ENCODE measurements around the gene DNPH1. TPM values are rescaled to one million over a fixed set of nuclear protein-coding genes. Genes with fewer than 3 reads are reported as not detected.
A peak's percentile ranks its signal among the peaks of the same experiment; 100 is the strongest.

DNPH1 gene
- total RNA-seq, 3 donors from 2014 or later = 42.7 to 69.0 (median 45.7) TPM

DNA sequence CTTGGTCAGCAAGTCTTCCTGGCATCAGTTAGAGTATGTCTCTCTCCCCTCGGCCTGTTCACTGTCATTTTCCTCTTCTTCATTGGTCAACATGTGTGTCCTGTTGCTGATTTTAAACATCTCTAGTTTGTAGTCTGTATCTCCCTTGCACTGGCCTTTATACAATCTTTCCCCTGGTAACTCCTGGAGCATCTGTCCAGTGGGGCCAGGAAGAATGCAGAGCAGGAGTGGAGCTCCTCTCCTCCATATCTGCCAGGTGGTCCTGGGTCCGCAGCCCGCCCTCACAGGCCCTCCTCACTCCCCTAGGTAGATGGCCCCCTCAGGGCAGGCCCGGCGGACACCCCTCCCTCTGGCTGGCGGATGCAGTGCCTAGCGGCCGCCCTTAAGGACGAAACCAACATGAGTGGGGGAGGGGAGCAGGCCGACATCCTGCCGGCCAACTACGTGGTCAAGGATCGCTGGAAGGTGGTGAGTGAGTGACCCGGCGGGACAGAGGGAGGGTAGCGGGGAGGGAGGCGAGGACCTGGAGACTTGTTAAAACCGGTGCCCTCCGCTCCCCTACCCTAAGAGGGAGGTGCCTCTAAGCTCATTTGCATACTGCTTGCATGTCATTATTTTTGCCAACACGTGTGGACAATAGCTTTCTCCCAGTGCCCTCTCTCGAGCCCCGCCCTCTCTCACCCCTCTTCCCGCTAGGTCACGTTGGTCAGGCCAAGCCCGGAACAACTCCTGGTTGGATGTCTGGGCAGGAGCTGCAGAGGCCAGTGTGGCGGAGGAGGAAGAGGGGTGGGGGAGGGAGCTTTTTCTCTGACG is 17.2 kb upstream of the DNPH1 start:
- Histone ChIP-seq H3K9me3 (no peaks in the 10 kb centered on the region), H3K4me3 (no peak overlapping the region), H3K4me1 (ENCODE audit: low read depth) (peaks cover 12% of the 10 kb centered on the region), H3K36me3 (ENCODE audit: low read depth) (no peaks in the 10 kb centered on the region)
- intact Hi-C loops (cut with DNase I, micrococcal nuclease) = no loop called here
- DNase-seq (peak; percentile 60 to 80 (median 72)), ATAC-seq (peak; percentile 74)
- TF ChIP-seq, protein P1, sequence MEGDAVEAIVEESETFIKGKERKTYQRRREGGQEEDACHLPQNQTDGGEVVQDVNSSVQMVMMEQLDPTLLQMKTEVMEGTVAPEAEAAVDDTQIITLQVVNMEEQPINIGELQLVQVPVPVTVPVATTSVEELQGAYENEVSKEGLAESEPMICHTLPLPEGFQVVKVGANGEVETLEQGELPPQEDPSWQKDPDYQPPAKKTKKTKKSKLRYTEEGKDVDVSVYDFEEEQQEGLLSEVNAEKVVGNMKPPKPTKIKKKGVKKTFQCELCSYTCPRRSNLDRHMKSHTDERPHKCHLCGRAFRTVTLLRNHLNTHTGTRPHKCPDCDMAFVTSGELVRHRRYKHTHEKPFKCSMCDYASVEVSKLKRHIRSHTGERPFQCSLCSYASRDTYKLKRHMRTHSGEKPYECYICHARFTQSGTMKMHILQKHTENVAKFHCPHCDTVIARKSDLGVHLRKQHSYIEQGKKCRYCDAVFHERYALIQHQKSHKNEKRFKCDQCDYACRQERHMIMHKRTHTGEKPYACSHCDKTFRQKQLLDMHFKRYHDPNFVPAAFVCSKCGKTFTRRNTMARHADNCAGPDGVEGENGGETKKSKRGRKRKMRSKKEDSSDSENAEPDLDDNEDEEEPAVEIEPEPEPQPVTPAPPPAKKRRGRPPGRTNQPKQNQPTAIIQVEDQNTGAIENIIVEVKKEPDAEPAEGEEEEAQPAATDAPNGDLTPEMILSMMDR (IDR thresholded peaks at IDR 0.05) = no peak

DNA sequence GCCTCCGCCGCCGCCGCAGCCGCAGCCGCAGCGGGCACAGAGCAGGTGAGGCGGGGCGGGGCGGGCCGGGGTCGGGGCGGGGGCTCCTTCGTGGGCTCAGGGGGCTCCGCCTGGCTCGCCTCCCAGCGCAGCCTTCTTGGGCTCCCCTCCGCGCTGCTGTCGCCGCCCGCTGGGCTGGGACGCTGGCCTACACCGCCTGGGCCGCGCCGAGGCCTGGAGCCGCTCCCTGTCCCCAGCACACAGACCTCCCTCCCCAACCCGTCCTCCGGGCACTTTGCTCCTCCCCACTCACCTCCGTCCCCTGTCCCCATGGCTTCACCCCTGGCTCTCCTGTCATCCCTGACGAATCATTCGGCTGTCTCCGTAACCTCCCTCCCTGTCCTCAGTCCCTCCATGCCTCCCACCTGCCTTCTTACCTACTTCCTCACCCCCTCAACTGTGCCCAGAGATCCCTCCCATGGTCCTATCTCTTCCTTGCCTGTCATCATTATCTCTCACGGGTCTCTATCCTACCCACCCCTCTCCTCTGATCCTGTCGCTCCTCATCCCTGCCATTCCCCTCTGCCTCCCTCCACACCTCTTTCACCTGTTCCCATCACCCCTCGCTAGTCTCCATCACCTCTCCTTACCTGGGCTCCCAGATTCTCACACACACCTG is 14.5 kb upstream of the DNPH1 start:
- ATAC-seq = no peak
- DNase-seq = no peak
- Histone ChIP-seq H3K4me1 (ENCODE audit: low read depth) (peaks cover 9% of the 10 kb centered on the region), H3K4me3 (no peak overlapping the region), H3K9me3 (no peaks in the 10 kb centered on the region), H3K36me3 (ENCODE audit: low read depth) (no peaks in the 10 kb centered on the region)
- intact Hi-C loops (cut with DNase I, micrococcal nuclease) = no loop called here
- TF ChIP-seq, protein P1 (IDR thresholded peaks at IDR 0.05) = no peak

DNA sequence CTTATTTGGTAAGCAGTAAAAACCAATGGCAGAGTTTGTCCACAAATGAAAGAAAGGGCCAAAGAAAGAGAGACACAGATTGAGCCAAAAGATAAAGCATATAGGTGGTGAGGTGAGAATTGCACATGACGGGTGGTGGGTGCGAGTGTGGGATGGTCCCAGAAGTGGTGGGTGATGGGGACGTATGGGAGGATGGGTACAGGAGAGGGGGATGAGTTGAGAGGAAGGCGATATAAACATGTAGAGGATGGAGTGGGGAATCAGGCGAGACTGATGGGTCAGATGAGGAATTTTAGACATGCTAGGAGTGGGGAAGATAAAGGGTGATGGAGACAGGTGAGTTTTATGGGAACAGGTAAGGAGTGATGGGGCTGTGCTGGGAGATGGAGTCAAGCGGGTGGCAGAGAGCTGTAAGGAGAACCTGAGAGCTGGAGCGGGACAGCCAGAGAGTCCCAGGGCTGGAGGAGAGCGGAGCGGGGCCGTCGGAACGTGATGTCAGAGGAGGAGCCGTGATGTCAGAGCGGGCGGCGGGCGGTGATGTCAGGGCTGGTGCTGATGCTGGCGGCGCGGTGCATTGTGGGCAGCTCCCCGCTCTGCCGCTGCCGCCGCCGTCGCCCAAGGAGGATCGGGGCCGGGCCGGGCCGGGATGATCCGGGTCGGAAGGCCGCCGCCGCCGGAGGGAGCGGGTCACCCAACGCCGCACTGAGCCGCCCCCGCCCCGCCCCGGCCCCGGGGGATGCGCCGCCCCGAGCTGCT is 13.8 kb upstream of the DNPH1 start, which contains the start of gene TTBK1:
TSS of gene TTBK1 (plus strand) at position 574 of the 756 bp plus-strand sequence. CDS start 3,180 bp downstream, outside the sequence.
- no peaks in the 10 kb centered on the region for H3K9me3 ChIP-seq
- TF ChIP-seq, protein P1 (IDR thresholded peaks at IDR 0.05) = no peak
- intact Hi-C loops (cut with DNase I, micrococcal nuclease) = no loop called here
- H3K36me3 ChIP-seq (ENCODE audit: low read depth) = no peaks in the 10 kb centered on the region
- DNase-seq (no peak), ATAC-seq (no peak)
- peaks cover 9% of the 10 kb centered on the region for H3K4me1 ChIP-seq (ENCODE audit: low read depth)
- H3K4me3 ChIP-seq = no peak within 1 kb of the TSS

DNA sequence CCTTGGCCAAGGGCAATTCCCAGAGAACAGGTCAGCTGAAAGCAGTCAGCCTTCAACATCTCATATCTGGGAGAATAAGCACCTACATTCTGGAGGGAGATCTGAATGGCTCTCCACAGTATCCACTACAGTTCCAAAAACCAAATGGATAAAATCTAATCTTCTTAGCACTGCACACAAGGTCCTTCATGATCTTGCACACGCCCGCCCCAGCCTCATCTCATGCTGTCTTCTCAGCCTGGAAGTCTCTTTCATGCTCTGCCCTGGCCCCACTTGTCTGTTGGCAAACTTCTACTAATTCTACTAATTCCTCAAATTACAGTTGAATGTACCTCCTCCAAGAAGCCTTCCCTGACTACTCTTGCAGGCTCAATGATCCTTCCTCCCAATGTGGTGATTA is 12.2 kb upstream of the DNPH1 start:
- DNase-seq = no peak
- no peak for ATAC-seq
- Histone ChIP-seq H3K4me1 (ENCODE audit: low read depth) (peaks cover under 1% of the 10 kb centered on the region), H3K4me3 (no peak overlapping the region), H3K36me3 (ENCODE audit: low read depth) (no peaks in the 10 kb centered on the region), H3K9me3 (no peaks in the 10 kb centered on the region)
- intact Hi-C loops (cut with DNase I, micrococcal nuclease) = no loop called here
- TF ChIP-seq, protein P1 (IDR thresholded peaks at IDR 0.05) = no peak

- no peaks in the 10 kb centered on the region for H3K4me1 ChIP-seq (ENCODE audit: low read depth)
- H3K36me3 ChIP-seq (ENCODE audit: low read depth) = no peaks in the 10 kb centered on the region
- ATAC-seq (no peak), DNase-seq (no peak)
- no peaks in the 10 kb centered on the region for H3K9me3 ChIP-seq
- no peak overlapping the region for H3K4me3 ChIP-seq
- TF ChIP-seq, protein P1 (IDR thresholded peaks at IDR 0.05) = no peak
- intact Hi-C loops (cut with DNase I, micrococcal nuclease) = no loop called here
These were observed 11.7 kb upstream of the DNPH1 start for GRCh38 chr6:43240950-43241349.
